ENCODE data around the gene SPARC. TPM values are rescaled to one million over a fixed set of nuclear protein-coding genes. Genes with fewer than 3 reads are reported as not detected.

SPARC gene
- total RNA-seq, 1 experiment from 2014 or later, result 320 TPM

DNA sequence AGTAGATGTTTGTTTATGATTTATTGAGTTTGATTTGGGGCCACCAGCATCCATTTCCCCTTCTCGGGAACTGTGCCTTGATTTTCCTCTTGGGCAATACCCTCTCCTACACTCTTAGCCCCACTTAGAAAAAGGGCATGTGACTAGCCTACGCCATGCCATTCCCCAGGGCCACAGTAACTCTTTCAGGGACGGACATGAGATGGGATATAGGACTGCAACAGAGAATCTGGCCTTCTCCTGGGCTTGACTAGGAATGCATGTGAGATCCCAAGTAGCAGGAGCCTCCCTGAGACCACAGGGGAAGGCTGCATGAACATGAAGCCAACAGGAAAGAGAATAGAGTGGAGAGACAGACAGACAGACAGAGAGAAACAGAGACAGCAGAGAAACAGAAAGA lies 30.7 kb upstream of the SPARC start:
- H3K36me3 Mint-ChIP-seq (ENCODE audit: insufficient read depth in 1 of 3, low read depth in 3 of 3), result peaks cover 0 to 10% (median 3%) of the 10 kb centered on the region in 3 experiments; a peak in 5 of 7 replicates
- H3K9me3 ChIP-seq (ENCODE audit: control insufficient read depth, low read depth, low read length), result no peaks in the 10 kb centered on the region
- H3K27me3 Mint-ChIP-seq (ENCODE audit: low read depth), result peaks cover 1% of the 10 kb centered on the region
- H4K20me1 ChIP-seq (ENCODE audit: control insufficient read depth, insufficient read depth, insufficient read length), result no peaks in the 10 kb centered on the region
- no peak overlapping the region for H3K56ac ChIP-seq (ENCODE audit: insufficient read length, low read depth, low read length)
- H2BK15ac ChIP-seq (ENCODE audit: low read depth, low read length), result no peak overlapping the region
- TF ChIP-seq, protein P1, sequence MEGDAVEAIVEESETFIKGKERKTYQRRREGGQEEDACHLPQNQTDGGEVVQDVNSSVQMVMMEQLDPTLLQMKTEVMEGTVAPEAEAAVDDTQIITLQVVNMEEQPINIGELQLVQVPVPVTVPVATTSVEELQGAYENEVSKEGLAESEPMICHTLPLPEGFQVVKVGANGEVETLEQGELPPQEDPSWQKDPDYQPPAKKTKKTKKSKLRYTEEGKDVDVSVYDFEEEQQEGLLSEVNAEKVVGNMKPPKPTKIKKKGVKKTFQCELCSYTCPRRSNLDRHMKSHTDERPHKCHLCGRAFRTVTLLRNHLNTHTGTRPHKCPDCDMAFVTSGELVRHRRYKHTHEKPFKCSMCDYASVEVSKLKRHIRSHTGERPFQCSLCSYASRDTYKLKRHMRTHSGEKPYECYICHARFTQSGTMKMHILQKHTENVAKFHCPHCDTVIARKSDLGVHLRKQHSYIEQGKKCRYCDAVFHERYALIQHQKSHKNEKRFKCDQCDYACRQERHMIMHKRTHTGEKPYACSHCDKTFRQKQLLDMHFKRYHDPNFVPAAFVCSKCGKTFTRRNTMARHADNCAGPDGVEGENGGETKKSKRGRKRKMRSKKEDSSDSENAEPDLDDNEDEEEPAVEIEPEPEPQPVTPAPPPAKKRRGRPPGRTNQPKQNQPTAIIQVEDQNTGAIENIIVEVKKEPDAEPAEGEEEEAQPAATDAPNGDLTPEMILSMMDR (conservative IDR thresholded peaks at IDR 0.05), result no peak
- no peak overlapping the region for H3K4me3 Mint-ChIP-seq
- peaks cover 6 to 10% of the 10 kb centered on the region in 2 experiments; a peak in 4 of 5 replicates for H3K9me3 Mint-ChIP-seq
- no peaks in the 10 kb centered on the region for H3K79me2 ChIP-seq (ENCODE audit: insufficient read depth, low read length)
- H3K27ac Mint-ChIP-seq, result no peak overlapping the region; a peak in 1 of 7 replicates
- H4K91ac ChIP-seq (ENCODE audit: insufficient read length, low read depth, low read length), result no peak overlapping the region
- no peak overlapping the region for H4K8ac ChIP-seq (replicated peaks; ENCODE audit: insufficient read length, low read depth, low read length)
- no peak overlapping the region for H3K9ac ChIP-seq (ENCODE audit: extremely low read depth, insufficient read length, low read length)
- peaks cover 15 to 20% of the 10 kb centered on the region in 2 experiments for H3K4me1 Mint-ChIP-seq
- no peak overlapping the region for H3K4ac ChIP-seq (ENCODE audit: low read depth, low read length)
- WGBS (ENCODE audit: extremely low coverage, insufficient read length, low lambda C conversion rate), result no CpG with 5 or more reads among the region's 3 CpGs
- no peak overlapping the region for H3K27ac ChIP-seq (ENCODE audit: insufficient read length, low read depth, low read length)
- no peak overlapping the region for H2AFZ ChIP-seq (ENCODE audit: low read length)
- H2BK20ac ChIP-seq (ENCODE audit: low read depth, low read length, poor library complexity, severe bottlenecking), result no peak overlapping the region
- no peak for DNase-seq
- H3T11ph ChIP-seq (ENCODE audit: low read length), result no peak overlapping the region
- no peaks in the 10 kb centered on the region for H3K79me1 ChIP-seq (ENCODE audit: insufficient read depth, low read depth, low read length, poor library complexity, severe bottlenecking)
- no peak overlapping the region for H3K14ac ChIP-seq (ENCODE audit: insufficient read depth, low read length)
- H3K23me2 ChIP-seq (ENCODE audit: insufficient read length, low read depth, low read length, poor library complexity, severe bottlenecking), result no peaks in the 10 kb centered on the region
- H2BK5ac ChIP-seq (ENCODE audit: insufficient read length, low read length), result no peak overlapping the region
- no peak overlapping the region for H2AK5ac ChIP-seq (ENCODE audit: insufficient read length, low read length)
- H2BK120ac ChIP-seq (ENCODE audit: low read depth, low read length, poor library complexity, severe bottlenecking), result no peak overlapping the region
- peaks cover 7% of the 10 kb centered on the region for H3K4me1 ChIP-seq (ENCODE audit: insufficient read depth, low read length)
- H3K23ac ChIP-seq (ENCODE audit: insufficient read length, low read depth, low read length), result no peak overlapping the region
- no peaks in the 10 kb centered on the region for H3K27me3 ChIP-seq (ENCODE audit: insufficient read depth, low read length)
- no peak overlapping the region for H3K4me2 ChIP-seq (ENCODE audit: insufficient read depth, insufficient read length, low read length)
- H4K5ac ChIP-seq (ENCODE audit: insufficient read length, low read depth, low read length), result no peak overlapping the region
- H3K18ac ChIP-seq (ENCODE audit: insufficient read length, low read depth, low read length), result no peak overlapping the region
- no peak overlapping the region for H2BK12ac ChIP-seq (ENCODE audit: insufficient read length, low read depth, low read length)

All from H9 (cell line).